ENCODE results near the gene CSF3. TPM values are rescaled to one million over a fixed set of nuclear protein-coding genes. Genes with fewer than 3 reads are reported as not detected.
A peak's percentile ranks its signal among the peaks of the same experiment; 100 is the strongest.

CSF3 gene
- total and polyA plus RNA-seq, 2 of the 13 experiments (the other 11 are each of a cell fraction or from before 2014, with no cell fraction given), result 0.09 TPM; not detected in 1

DNA sequence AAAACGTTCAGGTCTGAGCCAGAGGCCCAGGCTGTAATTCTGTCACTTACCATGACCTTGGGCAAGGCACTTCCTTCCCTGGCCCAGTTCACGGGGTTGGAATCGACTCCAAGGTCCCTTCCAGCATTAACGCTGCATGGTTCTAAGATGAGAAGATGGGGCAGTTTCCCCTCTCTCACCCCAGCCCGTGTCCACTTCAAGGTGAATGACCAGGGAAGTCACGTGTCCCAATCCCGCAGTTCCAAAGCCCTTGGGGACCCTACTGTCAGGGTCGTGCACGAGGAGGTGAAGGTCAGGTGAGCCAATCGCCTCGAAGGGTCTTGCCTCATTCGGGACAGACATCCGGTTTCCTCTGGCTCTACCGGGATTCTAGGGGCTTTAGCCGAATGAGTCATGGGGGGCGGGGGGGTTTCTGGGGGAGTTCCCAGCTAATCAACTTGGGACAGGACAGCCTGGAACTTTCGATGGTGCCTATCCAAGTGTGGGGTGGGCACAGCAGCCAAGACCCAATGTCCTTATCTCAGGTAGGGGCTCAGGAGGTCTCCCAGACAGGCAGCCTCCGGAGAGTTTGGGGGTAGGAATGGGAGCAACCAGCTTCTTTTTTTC is 762 bp upstream of the CSF3 start (continued):
- no peak for TF ChIP-seq MAFK (conservative IDR thresholded peaks at IDR 0.05 in 1 of 2, IDR thresholded peaks at IDR 0.05 in 1 of 2; ENCODE audit: low read length in 2 of 2)
- TF ChIP-seq IKZF1 (IDR thresholded peaks at IDR 0.05), result no peak
- TF ChIP-seq ZNF552 (CRISPR knock-in tag; IDR thresholded peaks at IDR 0.05; ENCODE audit: borderline replicate concordance), result no peak
- no peak for TF ChIP-seq DMTF1 (CRISPR knock-in tag; IDR thresholded peaks at IDR 0.05)
- no peak for TF ChIP-seq ZNF879 (CRISPR knock-in tag; IDR thresholded peaks at IDR 0.05)
- no peak for TF ChIP-seq SP140L (CRISPR knock-in tag; IDR thresholded peaks at IDR 0.05; ENCODE audit: borderline replicate concordance)
- TF ChIP-seq HNRNPL (IDR thresholded peaks at IDR 0.05; ENCODE audit: low read depth, low read length), result no peak
- peak; percentile 76 for TF ChIP-seq FOSL2 (CRISPR knock-in tag; IDR thresholded peaks at IDR 0.05)
- no peak for TF ChIP-seq ARHGAP35 (CRISPR knock-in tag; IDR thresholded peaks at IDR 0.05; ENCODE audit: borderline replicate concordance)
- TF ChIP-seq, protein P1, sequence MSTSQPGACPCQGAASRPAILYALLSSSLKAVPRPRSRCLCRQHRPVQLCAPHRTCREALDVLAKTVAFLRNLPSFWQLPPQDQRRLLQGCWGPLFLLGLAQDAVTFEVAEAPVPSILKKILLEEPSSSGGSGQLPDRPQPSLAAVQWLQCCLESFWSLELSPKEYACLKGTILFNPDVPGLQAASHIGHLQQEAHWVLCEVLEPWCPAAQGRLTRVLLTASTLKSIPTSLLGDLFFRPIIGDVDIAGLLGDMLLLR (CRISPR knock-in tag; IDR thresholded peaks at IDR 0.05), result no peak
- no peak for TF ChIP-seq ASH2L (IDR thresholded peaks at IDR 0.05; ENCODE audit: insufficient read length, low read depth, low read length)
- TF ChIP-seq, protein P2, sequence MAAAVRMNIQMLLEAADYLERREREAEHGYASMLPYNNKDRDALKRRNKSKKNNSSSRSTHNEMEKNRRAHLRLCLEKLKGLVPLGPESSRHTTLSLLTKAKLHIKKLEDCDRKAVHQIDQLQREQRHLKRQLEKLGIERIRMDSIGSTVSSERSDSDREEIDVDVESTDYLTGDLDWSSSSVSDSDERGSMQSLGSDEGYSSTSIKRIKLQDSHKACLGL (CRISPR knock-in tag; IDR thresholded peaks at IDR 0.05), result peak; percentile 70; the same call in 1 of the 2 replicates
- peak; percentile 53 for TF ChIP-seq RXRB (CRISPR knock-in tag; IDR thresholded peaks at IDR 0.05; ENCODE audit: borderline replicate concordance)
- TF ChIP-seq ZNF280D (CRISPR knock-in tag; IDR thresholded peaks at IDR 0.05), result peak; percentile 62
- TF ChIP-seq GATAD1 (CRISPR knock-in tag; IDR thresholded peaks at IDR 0.05), result no peak
- peak; percentile 50 for TF ChIP-seq GATAD2A (CRISPR knock-in tag; IDR thresholded peaks at IDR 0.05)
- no peak for TF ChIP-seq NR2F1 (CRISPR knock-in tag; IDR thresholded peaks at IDR 0.05)
- no peak for TF ChIP-seq GTF3A (CRISPR knock-in tag; conservative IDR thresholded peaks at IDR 0.05)
- no peak for TF ChIP-seq MIXL1 (CRISPR knock-in tag; IDR thresholded peaks at IDR 0.05)
- no peak for TF ChIP-seq TCF12 (IDR thresholded peaks at IDR 0.05)
- no peak for TF ChIP-seq TCF12 (CRISPR knock-in tag; IDR thresholded peaks at IDR 0.05)
- TF ChIP-seq ZFP36 (IDR thresholded peaks at IDR 0.05; ENCODE audit: borderline replicate concordance, low read depth, low read length, partially characterized antibody), result no peak
- TF ChIP-seq, protein P3, sequence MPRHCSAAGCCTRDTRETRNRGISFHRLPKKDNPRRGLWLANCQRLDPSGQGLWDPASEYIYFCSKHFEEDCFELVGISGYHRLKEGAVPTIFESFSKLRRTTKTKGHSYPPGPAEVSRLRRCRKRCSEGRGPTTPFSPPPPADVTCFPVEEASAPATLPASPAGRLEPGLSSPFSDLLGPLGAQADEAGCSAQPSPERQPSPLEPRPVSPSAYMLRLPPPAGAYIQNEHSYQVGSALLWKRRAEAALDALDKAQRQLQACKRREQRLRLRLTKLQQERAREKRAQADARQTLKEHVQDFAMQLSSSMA (CRISPR knock-in tag; IDR thresholded peaks at IDR 0.05), result no peak
- no peak for TF ChIP-seq ATM (IDR thresholded peaks at IDR 0.05; ENCODE audit: borderline replicate concordance)
- peak; percentile 41; the same call in 1 of the 2 replicates for TF ChIP-seq BORCS8-MEF2B (CRISPR knock-in tag; IDR thresholded peaks at IDR 0.05)

Data from HepG2 (cell line).